ENCODE results near the gene DNAH8.

Gene DNAH8

GRCh38 chr6:38860041-38860440, 144.9 kb downstream of the DNAH8 start:
- TF ChIP-seq CTCF (conservative IDR thresholded peaks at IDR 0.05; ENCODE audit: low read depth, low read length): no peak
- Histone ChIP-seq H3K4me2 (no peak overlapping the region), H3K27me3 (ENCODE audit: insufficient read depth, low read depth) (no peaks in the 10 kb centered on the region), H3K9ac (no peak overlapping the region), H2AFZ (ENCODE audit: low read depth) (no peak overlapping the region), H3K27ac (no peak overlapping the region), H3K4me3 (IDR thresholded peaks at IDR 0.05; ENCODE audit: insufficient read depth, low read depth, low read length) (no peak overlapping the region), H4K20me1 (ENCODE audit: insufficient read depth) (no peaks in the 10 kb centered on the region), H3K79me2 (ENCODE audit: insufficient read depth, low read depth) (no peaks in the 10 kb centered on the region), H3K4me1 (ENCODE audit: low read depth, poor library complexity, severe bottlenecking) (no peaks in the 10 kb centered on the region), H3K36me3 (ENCODE audit: insufficient read depth) (no peaks in the 10 kb centered on the region)

DNA sequence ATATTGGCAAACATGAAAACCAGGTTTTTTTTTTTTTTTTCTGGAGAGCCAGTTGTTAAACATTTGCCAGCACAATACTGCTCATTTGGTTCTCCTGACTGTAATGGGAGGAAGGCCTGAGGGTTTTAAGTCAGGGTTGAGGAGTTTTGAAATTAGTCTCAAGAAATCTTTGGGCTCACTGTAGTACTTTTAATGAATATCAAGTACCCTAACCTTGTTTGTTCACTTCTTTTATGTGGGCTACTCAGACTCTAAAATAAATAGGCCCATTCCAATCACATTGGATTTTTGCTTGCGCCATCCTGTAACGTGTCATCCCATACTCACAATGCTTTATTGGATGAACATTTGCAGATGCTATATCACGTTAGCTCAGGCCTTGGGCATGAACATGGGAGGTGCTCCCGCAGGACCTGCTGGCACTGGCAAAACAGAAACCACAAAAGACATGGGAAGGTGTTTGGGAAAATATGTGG, 146.9 kb downstream of the DNAH8 start:
- H3K27me3 ChIP-seq (ENCODE audit: insufficient read depth, low read depth): no peaks in the 10 kb centered on the region
- no peaks in the 10 kb centered on the region for H3K36me3 ChIP-seq (ENCODE audit: insufficient read depth)
- H4K20me1 ChIP-seq (ENCODE audit: insufficient read depth): no peaks in the 10 kb centered on the region
- no peak overlapping the region for H3K27ac ChIP-seq
- no peaks in the 10 kb centered on the region for H3K79me2 ChIP-seq (ENCODE audit: insufficient read depth, low read depth)
- H3K4me3 ChIP-seq (IDR thresholded peaks at IDR 0.05; ENCODE audit: insufficient read depth, low read depth, low read length): no peak overlapping the region
- no peak overlapping the region for H3K4me2 ChIP-seq
- TF ChIP-seq CTCF (conservative IDR thresholded peaks at IDR 0.05; ENCODE audit: low read depth, low read length): no peak
- no peaks in the 10 kb centered on the region for H3K4me1 ChIP-seq (ENCODE audit: low read depth, poor library complexity, severe bottlenecking)
- H2AFZ ChIP-seq (ENCODE audit: low read depth): no peak overlapping the region
- H3K9ac ChIP-seq: no peak overlapping the region

- Histone ChIP-seq H3K4me3 (IDR thresholded peaks at IDR 0.05; ENCODE audit: insufficient read depth, low read depth, low read length) (no peak overlapping the region), H4K20me1 (ENCODE audit: insufficient read depth) (no peaks in the 10 kb centered on the region), H3K4me1 (ENCODE audit: low read depth, poor library complexity, severe bottlenecking) (no peaks in the 10 kb centered on the region), H2AFZ (ENCODE audit: low read depth) (no peak overlapping the region), H3K79me2 (ENCODE audit: insufficient read depth, low read depth) (no peaks in the 10 kb centered on the region), H3K27me3 (ENCODE audit: insufficient read depth, low read depth) (no peaks in the 10 kb centered on the region), H3K27ac (no peak overlapping the region), H3K9ac (no peak overlapping the region), H3K4me2 (no peak overlapping the region), H3K36me3 (ENCODE audit: insufficient read depth) (no peaks in the 10 kb centered on the region)
- TF ChIP-seq CTCF (conservative IDR thresholded peaks at IDR 0.05; ENCODE audit: low read depth, low read length): no peak
Measured at GRCh38 chr6:38865521-38866174, 150.5 kb downstream of the DNAH8 start.

DNA sequence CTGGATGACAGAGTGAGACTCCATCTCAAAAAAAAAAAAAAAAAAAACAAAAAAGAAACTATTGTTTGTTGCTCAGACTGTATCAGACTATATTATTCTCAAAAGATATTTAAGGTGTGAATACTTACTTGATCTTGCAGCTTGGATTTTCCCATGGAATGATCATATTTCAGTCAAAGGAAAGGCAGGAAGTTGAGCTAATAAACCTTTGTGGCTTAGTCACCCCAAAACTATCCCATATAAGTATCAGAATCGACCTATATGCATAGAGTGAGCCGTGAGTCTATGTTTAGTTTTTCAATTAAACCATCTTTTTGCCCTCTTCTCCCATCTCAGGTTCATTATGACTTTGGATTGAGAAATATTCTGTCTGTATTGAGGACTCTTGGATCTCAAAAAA, 152.6 kb downstream of the DNAH8 start:
- H3K4me3 ChIP-seq (IDR thresholded peaks at IDR 0.05; ENCODE audit: insufficient read depth, low read depth, low read length): no peak overlapping the region

More for the DNA sequence above, 152.6 kb downstream of the DNAH8 start:
- Histone ChIP-seq H3K27ac (no peak overlapping the region), H3K36me3 (ENCODE audit: insufficient read depth) (no peaks in the 10 kb centered on the region), H2AFZ (ENCODE audit: low read depth) (no peak overlapping the region), H3K9ac (no peak overlapping the region), H3K79me2 (ENCODE audit: insufficient read depth, low read depth) (no peaks in the 10 kb centered on the region), H3K4me2 (no peak overlapping the region), H4K20me1 (ENCODE audit: insufficient read depth) (no peaks in the 10 kb centered on the region), H3K27me3 (ENCODE audit: insufficient read depth, low read depth) (no peaks in the 10 kb centered on the region), H3K4me1 (ENCODE audit: low read depth, poor library complexity, severe bottlenecking) (no peaks in the 10 kb centered on the region)
- TF ChIP-seq CTCF (conservative IDR thresholded peaks at IDR 0.05; ENCODE audit: low read depth, low read length): no peak

Measured in KMS-11 (cell line).